Duodenal mucosa (tissue), 2 donors: ENCODE measurements around the gene VARS2.
"Not testable (repeated sequence)": the region's sequence is repeated elsewhere in the genome, so short reads cannot be mapped to it uniquely, and the experiment has no call there.

Source experiments
- H3K27ac ChIP-seq: one replicate; pipeline ENCODE4 v1.7.0; 2013; ENCODE audit warnings: low read depth, low read length
- H3K27me3 ChIP-seq, 2 donors: one replicate each; pipeline ENCODE4 v1.7.0; 2013; ENCODE audit warnings: low read length in 2 of 2, control low read depth in 1 of 2; ENCODE audit not compliant: insufficient read depth in 2 of 2, control insufficient read depth in 1 of 2
- H3K36me3 ChIP-seq, 2 donors: one replicate each; pipeline ENCODE4 v1.7.0; 2013; ENCODE audit warnings: low read length in 2 of 2, control low read depth in 1 of 2; ENCODE audit not compliant: insufficient read depth in 2 of 2, control insufficient read depth in 1 of 2
- H3K4me1 ChIP-seq, 2 donors: one replicate each; pipeline ENCODE4 v1.7.0; 2013; ENCODE audit warnings: low read length in 2 of 2, control low read depth in 1 of 2; ENCODE audit not compliant: insufficient read depth in 2 of 2, control insufficient read depth in 1 of 2
- H3K4me3 ChIP-seq, 2 donors: one replicate each; pipeline ENCODE4 v1.7.0; 2013; ENCODE audit warnings: low read length in 2 of 2, low read depth in 1 of 2
- H3K9ac ChIP-seq, 2 donors: one replicate each; pipeline ENCODE4 v1.7.0; 2013; ENCODE audit warnings: low read length in 2 of 2, low read depth in 1 of 2
- H3K9me3 ChIP-seq, 2 donors: one replicate each; pipeline ENCODE4 v1.7.0; 2013; ENCODE audit warnings: low read length in 2 of 2, control low read depth in 1 of 2; ENCODE audit not compliant: control insufficient read depth in 1 of 2

The VARS2 gene

GRCh38 chr6:30914076-30914853 is at the start of gene VARS2:
Gene VARS2 (plus strand): TSS chr6:30914238. CDS start chr6:30914837, 599 bp downstream.
- Histone ChIP-seq H3K4me3 (peak within 1 kb of the TSS; percentile 88 to 92), H3K4me1 (peaks cover 23 to 33% of the 10 kb centered on the region in 2 donors), H3K9me3 (no peaks in the 10 kb centered on the region), H3K27ac (peak within 1 kb of the TSS; percentile 82), H3K36me3 (peaks cover 9 to 47% of the 10 kb centered on the region in 2 donors), H3K27me3 (no peaks in the 10 kb centered on the region), H3K9ac (peak within 1 kb of the TSS; percentile 76 to 81)

GRCh38 chr6:30864325-30864724 is 49.7 kb upstream of the VARS2 start:
- peaks cover 0 to 5% of the 10 kb centered on the region in 2 donors for H3K27me3 ChIP-seq
- no peaks in the 10 kb centered on the region for H3K4me1 ChIP-seq
- no peak overlapping the region for H3K4me3 ChIP-seq
- H3K9ac ChIP-seq: no peak overlapping the region
- no peak overlapping the region for H3K27ac ChIP-seq
- peaks cover 4 to 5% of the 10 kb centered on the region in 2 donors for H3K9me3 ChIP-seq
- H3K36me3 ChIP-seq: no peaks in the 10 kb centered on the region

- not testable (repeated sequence) for H3K36me3 ChIP-seq, H3K4me1 ChIP-seq, H3K9ac ChIP-seq, H3K27me3 ChIP-seq, H3K4me3 ChIP-seq, H3K27ac ChIP-seq
- H3K9me3 ChIP-seq: peaks cover 2 to 18% of the 10 kb centered on the region in 2 donors
Observed at GRCh38 chr6:30869241-30869749, 44.7 kb upstream of the VARS2 start.

- H3K27me3 ChIP-seq: no peaks in the 10 kb centered on the region
Observed at GRCh38 chr6:30870546-30870945, 43.5 kb upstream of the VARS2 start.

GRCh38 chr6:30871592-30872183 is 42.4 kb upstream of the VARS2 start:
- H3K36me3 ChIP-seq: no peaks in the 10 kb centered on the region
- H3K27ac ChIP-seq: no peak overlapping the region
- H3K4me1 ChIP-seq: no peaks in the 10 kb centered on the region
- H3K27me3 ChIP-seq: no peaks in the 10 kb centered on the region
- no peak overlapping the region for H3K9ac ChIP-seq
- no peak overlapping the region for H3K4me3 ChIP-seq
- peaks cover 2 to 18% of the 10 kb centered on the region in 2 donors for H3K9me3 ChIP-seq

More at GRCh38 chr6:30870546-30870945, 43.5 kb upstream of the VARS2 start:
- H3K4me3 ChIP-seq: no peak overlapping the region
- no peaks in the 10 kb centered on the region for H3K4me1 ChIP-seq
- no peak overlapping the region for H3K9ac ChIP-seq
- no peak overlapping the region for H3K27ac ChIP-seq
- H3K9me3 ChIP-seq: peaks cover 2 to 18% of the 10 kb centered on the region in 2 donors
- H3K36me3 ChIP-seq: no peaks in the 10 kb centered on the region

- Histone ChIP-seq H3K27ac (no peak overlapping the region), H3K9me3 (peaks cover 2 to 18% of the 10 kb centered on the region in 2 donors), H3K4me1 (peaks cover 0 to 7% of the 10 kb centered on the region in 2 donors), H3K27me3 (no peaks in the 10 kb centered on the region), H3K9ac (no peak overlapping the region), H3K36me3 (no peaks in the 10 kb centered on the region), H3K4me3 (no peak overlapping the region)
Observed at GRCh38 chr6:30873137-30873640, 40.8 kb upstream of the VARS2 start.

GRCh38 chr6:30873795-30874194 is 40.2 kb upstream of the VARS2 start:
- not testable (repeated sequence) for H3K36me3 ChIP-seq, H3K27ac ChIP-seq, H3K9ac ChIP-seq, H3K4me1 ChIP-seq, H3K4me3 ChIP-seq, H3K27me3 ChIP-seq
- peaks cover 2 to 18% of the 10 kb centered on the region in 2 donors for H3K9me3 ChIP-seq

GRCh38 chr6:30875244-30876038 is 38.6 kb upstream of the VARS2 start:
- no peak overlapping the region for H3K27ac ChIP-seq
- no peak overlapping the region for H3K4me3 ChIP-seq
- H3K36me3 ChIP-seq: no peaks in the 10 kb centered on the region
- peaks cover 2 to 12% of the 10 kb centered on the region in 2 donors for H3K9me3 ChIP-seq
- H3K27me3 ChIP-seq: no peaks in the 10 kb centered on the region
- no peak overlapping the region for H3K9ac ChIP-seq
- H3K4me1 ChIP-seq: peaks cover 0 to 7% of the 10 kb centered on the region in 2 donors

- Histone ChIP-seq H3K9ac (no peak overlapping the region), H3K36me3 (no peaks in the 10 kb centered on the region), H3K4me3 (no peak overlapping the region), H3K4me1 (peaks cover 0 to 7% of the 10 kb centered on the region in 2 donors), H3K27me3 (no peaks in the 10 kb centered on the region), H3K27ac (no peak overlapping the region), H3K9me3 (peaks cover 2 to 5% of the 10 kb centered on the region in 2 donors)
Observed at GRCh38 chr6:30876039-30876730, 37.9 kb upstream of the VARS2 start.
